Neuronal stem cell (in vitro differentiated cells): ENCODE measurements around the gene RUNX2.

Source experiments
- DNase-seq: peaks from one replicate; pipeline ENCODE4 v3.0.0-alpha.2; 2013; ENCODE audit warnings: low spot score
- H2AFZ ChIP-seq: one replicate; pipeline ENCODE4 v1.6.1; 2013; ENCODE audit warnings: mild to moderate bottlenecking, low read length, inconsistent platforms
- H2AK5ac ChIP-seq: 2 replicates; pipeline ENCODE4 v1.6.1; 2013; ENCODE audit warnings: low read depth, mild to moderate bottlenecking, inconsistent platforms, low read length, moderate library complexity, mixed read lengths
- H2BK120ac ChIP-seq: 2 replicates; pipeline ENCODE4 v1.6.1; 2013; ENCODE audit warnings: low read depth, mild to moderate bottlenecking, inconsistent platforms, low read length, moderate library complexity, mixed read lengths
- H2BK12ac ChIP-seq: one replicate; pipeline ENCODE4 v1.6.1; 2013; ENCODE audit warnings: low read length, inconsistent platforms
- H2BK15ac ChIP-seq: 2 replicates; pipeline ENCODE4 v1.6.1; 2013; ENCODE audit warnings: mild to moderate bottlenecking, low read length, inconsistent platforms, mixed read lengths
- H2BK5ac ChIP-seq: one replicate; pipeline ENCODE4 v1.6.1; 2013; ENCODE audit warnings: inconsistent platforms, mild to moderate bottlenecking, low read length, moderate library complexity
- H3K14ac ChIP-seq: one replicate; pipeline ENCODE4 v1.6.1; 2013; ENCODE audit warnings: low read length, inconsistent platforms
- H3K18ac ChIP-seq: 2 replicates; pipeline ENCODE4 v1.6.1; 2013; ENCODE audit warnings: low read length, inconsistent platforms
- H3K23ac ChIP-seq: 2 replicates; pipeline ENCODE4 v1.6.1; 2013; ENCODE audit warnings: low read depth, mild to moderate bottlenecking, mixed read lengths, low read length, inconsistent platforms; ENCODE audit not compliant: poor library complexity
- H3K27ac ChIP-seq: replicated peaks from 3 replicates; pipeline ENCODE4 v1.5.1; 2013; ENCODE audit warnings: low read length, inconsistent platforms
- H3K27me3 ChIP-seq, 3 experiments: 2 replicates each; pipeline ENCODE4 v1.6.1; 2013; ENCODE audit warnings: low read length in 3 of 3, mild to moderate bottlenecking in 2 of 3, inconsistent platforms in 1 of 3, low read depth in 1 of 3, mixed read lengths in 1 of 3, moderate library complexity in 1 of 3; ENCODE audit not compliant: control insufficient read depth in 3 of 3, insufficient read depth in 3 of 3
- H3K36me3 ChIP-seq, 2 donors: replicated peaks in 1 of 2; 2 replicates each; pipeline ENCODE4 v1.6.1; 2013; ENCODE audit warnings: low read length in 2 of 2; ENCODE audit not compliant: control insufficient read depth in 2 of 2, insufficient read depth in 2 of 2
- H3K4ac ChIP-seq: 2 replicates; pipeline ENCODE4 v1.6.1; 2013; ENCODE audit warnings: inconsistent platforms, mild to moderate bottlenecking, low read length, moderate library complexity
- H3K4me1 ChIP-seq, 2 donors: 1 replicate in 1 of 2; 2 replicates in 1 of 2; pipeline ENCODE4 v1.6.1; 2013; ENCODE audit warnings: low read length in 2 of 2, low read depth in 1 of 2; ENCODE audit not compliant: control insufficient read depth in 2 of 2, insufficient read depth in 1 of 2
- H3K4me2 ChIP-seq: one replicate; pipeline ENCODE4 v1.6.1; 2013; ENCODE audit warnings: mild to moderate bottlenecking, low read length, inconsistent platforms; ENCODE audit not compliant: insufficient read depth, poor library complexity, severe bottlenecking
- H3K4me3 ChIP-seq, 2 donors: 2 replicates each; pipeline ENCODE4 v1.5.1; 2013; ENCODE audit warnings: low read length in 2 of 2, mild to moderate bottlenecking in 2 of 2, inconsistent platforms in 1 of 2, moderate library complexity in 1 of 2
- H3K79me1 ChIP-seq: one replicate; pipeline ENCODE4 v1.6.1; 2013; ENCODE audit warnings: low read depth, mild to moderate bottlenecking, inconsistent platforms, low read length, moderate library complexity
- H3K9ac ChIP-seq: one replicate; pipeline ENCODE4 v1.6.1; 2013; ENCODE audit warnings: mild to moderate bottlenecking, low read depth, low read length, inconsistent platforms; ENCODE audit not compliant: poor library complexity
- H3K9me3 ChIP-seq, 2 donors: replicated peaks in 1 of 2; 2 replicates each; pipeline versions ENCODE3 to v1.6.1; 2013; ENCODE audit warnings: low read length in 2 of 2, mild to moderate bottlenecking in 2 of 2, inconsistent platforms in 1 of 2, low read depth in 1 of 2, mixed read lengths in 1 of 2, moderate library complexity in 1 of 2; ENCODE audit not compliant: control insufficient read depth in 2 of 2, insufficient read depth in 1 of 2
- H4K8ac ChIP-seq: one replicate; pipeline ENCODE4 v1.6.1; 2013; ENCODE audit warnings: low read depth, mild to moderate bottlenecking, inconsistent platforms, low read length, moderate library complexity
- H4K91ac ChIP-seq: one replicate; pipeline ENCODE4 v1.6.1; 2013; ENCODE audit warnings: low read length, low read depth, mild to moderate bottlenecking, inconsistent platforms; ENCODE audit not compliant: poor library complexity
- WGBS, 2 donors: extraction: QIAGEN DNeasy Blood & Tissue Kit; methylation state at CpG; one replicate each; pipeline ENCODE4 v1.1.7; 2013; ENCODE audit warnings: missing lambda C conversion rate in 2 of 2, mixed read lengths in 1 of 2; ENCODE audit not compliant: insufficient read length in 2 of 2, insufficient replicate concordance in 1 of 2; ENCODE audit errors: extremely low coverage in 2 of 2; 5-methylcytosine and 5-hydroxymethylcytosine counted together

RUNX2 gene

GRCh38 chr6:45450132-45450531 is 122.0 kb downstream of the RUNX2 start:
- no peak overlapping the region for H3K4ac ChIP-seq
- no peak overlapping the region for H2AFZ ChIP-seq
- no peaks in the 10 kb centered on the region for H3K79me1 ChIP-seq
- H3K4me3 ChIP-seq, result no peak overlapping the region
- H2BK120ac ChIP-seq, result no peak overlapping the region
- no peaks in the 10 kb centered on the region for H3K27me3 ChIP-seq
- H4K8ac ChIP-seq, result no peak overlapping the region
- peaks cover 0 to 98% of the 10 kb centered on the region in 2 donors for H3K36me3 ChIP-seq
- DNase-seq, result no peak
- H3K4me2 ChIP-seq, result no peak overlapping the region
- H3K9ac ChIP-seq, result no peak overlapping the region
- no peak overlapping the region for H3K18ac ChIP-seq
- no peak overlapping the region for H2BK12ac ChIP-seq
- H3K27ac ChIP-seq, result no peak overlapping the region
- H3K9me3 ChIP-seq, result no peaks in the 10 kb centered on the region
- no CpG with 5 or more reads among the region's 4 CpGs for WGBS, 2 donors
- H2BK15ac ChIP-seq, result no peak overlapping the region
- H2BK5ac ChIP-seq, result no peak overlapping the region
- no peak overlapping the region for H3K14ac ChIP-seq
- no peak overlapping the region for H2AK5ac ChIP-seq
- peaks cover 3 to 8% of the 10 kb centered on the region in 2 donors for H3K4me1 ChIP-seq
- no peak overlapping the region for H3K23ac ChIP-seq
- H4K91ac ChIP-seq, result no peak overlapping the region

DNA sequence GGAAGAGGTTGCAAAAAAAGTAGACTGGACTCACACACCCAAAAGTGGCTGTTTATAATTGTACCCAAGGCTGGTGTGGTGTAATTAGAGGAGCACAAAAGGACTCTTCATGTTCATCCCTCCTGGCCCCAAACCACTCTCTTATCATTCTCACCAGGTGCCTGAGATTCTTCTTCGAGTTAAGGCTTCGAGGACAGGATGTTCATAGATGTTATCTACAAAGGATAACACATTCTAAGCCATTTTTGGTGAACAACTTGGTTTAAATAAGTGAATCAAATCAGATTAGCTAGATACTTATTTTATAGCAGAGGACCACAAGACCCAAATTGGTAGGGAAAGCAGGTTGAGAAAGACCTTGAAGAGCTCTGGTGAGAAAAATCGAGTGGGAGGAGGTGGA is 122.7 kb downstream of the RUNX2 start:
- peaks cover 2% of the 10 kb centered on the region in 2 donors for H3K4me1 ChIP-seq
- H2BK120ac ChIP-seq, result no peak overlapping the region
- H3K4ac ChIP-seq, result no peak overlapping the region
- no peaks in the 10 kb centered on the region for H3K9me3 ChIP-seq
- H3K36me3 ChIP-seq, result peaks cover 0 to 98% of the 10 kb centered on the region in 2 donors
- no peak overlapping the region for H3K23ac ChIP-seq
- H3K27me3 ChIP-seq, result no peaks in the 10 kb centered on the region
- no peak overlapping the region for H2BK15ac ChIP-seq
- H2BK5ac ChIP-seq, result no peak overlapping the region
- H3K14ac ChIP-seq, result no peak overlapping the region
- H3K4me3 ChIP-seq, result no peak overlapping the region
- H2AK5ac ChIP-seq, result no peak overlapping the region
- H3K27ac ChIP-seq, result no peak overlapping the region
- no peak overlapping the region for H3K4me2 ChIP-seq
- H2AFZ ChIP-seq, result no peak overlapping the region
- no peak overlapping the region for H4K91ac ChIP-seq
- no CpG with 5 or more reads among the region's 3 CpGs for WGBS, 2 donors
- no peak overlapping the region for H3K18ac ChIP-seq
- no peak overlapping the region for H4K8ac ChIP-seq
- no peaks in the 10 kb centered on the region for H3K79me1 ChIP-seq
- H3K9ac ChIP-seq, result no peak overlapping the region
- no peak for DNase-seq
- H2BK12ac ChIP-seq, result no peak overlapping the region

GRCh38 chr6:45454008-45454911 is 126.1 kb downstream of the RUNX2 start:
- Histone ChIP-seq H3K36me3 (peaks cover 0 to 96% of the 10 kb centered on the region in 2 donors), H3K27ac (no peak overlapping the region), H2BK120ac (no peak overlapping the region), H3K18ac (no peak overlapping the region), H3K4me1 (no peaks in the 10 kb centered on the region), H3K23ac (no peak overlapping the region), H3K27me3 (no peaks in the 10 kb centered on the region), H3K4me3 (no peak overlapping the region), H3K79me1 (no peaks in the 10 kb centered on the region), H3K4ac (no peak overlapping the region), H4K8ac (no peak overlapping the region), H2BK15ac (no peak overlapping the region), H4K91ac (no peak overlapping the region), H2BK12ac (no peak overlapping the region), H2AFZ (no peak overlapping the region), H3K14ac (no peak overlapping the region), H3K9me3 (no peaks in the 10 kb centered on the region), H3K9ac (no peak overlapping the region), H3K4me2 (no peak overlapping the region), H2AK5ac (no peak overlapping the region), H2BK5ac (no peak overlapping the region)
- no CpG with 5 or more reads among the region's 4 CpGs for WGBS, 2 donors
- DNase-seq, result no peak

DNA sequence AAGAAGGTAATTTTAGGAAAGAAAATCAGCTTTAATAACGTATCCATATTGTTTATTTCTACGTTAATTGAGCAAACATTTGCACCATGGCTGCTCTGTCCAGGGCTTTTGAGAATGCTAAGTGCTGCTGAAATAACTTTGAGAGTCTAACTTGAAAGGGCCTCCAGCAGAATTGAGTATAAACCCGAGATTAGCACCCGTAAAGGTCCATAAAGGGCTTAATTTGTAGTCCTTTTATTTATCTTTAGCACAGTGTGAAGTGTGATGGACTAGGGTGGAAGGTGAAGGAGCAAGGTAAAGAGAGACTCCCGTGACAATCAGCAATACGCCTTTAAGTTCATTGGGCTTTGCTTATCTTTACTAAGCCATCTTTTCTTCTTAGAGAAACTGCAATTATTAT is 127.3 kb downstream of the RUNX2 start:
- no peak overlapping the region for H3K27ac ChIP-seq
- H2AK5ac ChIP-seq, result no peak overlapping the region

More for the DNA sequence above, 127.3 kb downstream of the RUNX2 start:
- Histone ChIP-seq H4K8ac (no peak overlapping the region), H2AFZ (no peak overlapping the region), H2BK5ac (no peak overlapping the region), H3K4me1 (no peaks in the 10 kb centered on the region), H3K9me3 (no peaks in the 10 kb centered on the region), H3K14ac (no peak overlapping the region), H3K4me2 (no peak overlapping the region), H2BK12ac (no peak overlapping the region), H3K4me3 (no peak overlapping the region), H3K79me1 (no peaks in the 10 kb centered on the region), H3K9ac (no peak overlapping the region), H3K4ac (no peak overlapping the region), H4K91ac (no peak overlapping the region), H2BK15ac (no peak overlapping the region), H3K23ac (no peak overlapping the region), H3K27me3 (no peaks in the 10 kb centered on the region), H2BK120ac (no peak overlapping the region), H3K36me3 (peaks cover 0 to 96% of the 10 kb centered on the region in 2 donors), H3K18ac (no peak overlapping the region)
- no peak for DNase-seq
- WGBS, 2 donors, result no CpG with 5 or more reads among the region's 6 CpGs
